Stomach smooth muscle (tissue), 2 donors: ENCODE data around the gene ITIH3.
A peak's percentile ranks its signal among the peaks of the same experiment; 100 is the strongest.

Source experiments
- H3K27ac ChIP-seq: one replicate; pipeline ENCODE4 v1.7.0; 2013; ENCODE audit warnings: mild to moderate bottlenecking, low read length, inconsistent platforms
- H3K27me3 ChIP-seq, 2 donors: one replicate each; pipeline ENCODE4 v1.7.0; 2013; ENCODE audit warnings: low read length in 2 of 2; ENCODE audit not compliant: insufficient read depth in 2 of 2, control insufficient read depth in 1 of 2
- H3K36me3 ChIP-seq, 2 donors: one replicate each; pipeline ENCODE4 v1.7.0; 2013; ENCODE audit warnings: low read length in 2 of 2; ENCODE audit not compliant: control insufficient read depth in 2 of 2, insufficient read depth in 2 of 2
- H3K4me1 ChIP-seq: one replicate; pipeline ENCODE4 v1.7.0; 2013; ENCODE audit warnings: low read length; ENCODE audit not compliant: control insufficient read depth, insufficient read depth
- H3K4me3 ChIP-seq, 2 donors: one replicate each; pipeline ENCODE4 v1.7.0; 2013; ENCODE audit warnings: low read length in 2 of 2
- H3K9ac ChIP-seq, 2 donors: one replicate each; pipeline ENCODE4 v1.7.0; 2013; ENCODE audit warnings: low read length in 2 of 2, mild to moderate bottlenecking in 1 of 2
- H3K9me3 ChIP-seq, 2 donors: one replicate each; pipeline ENCODE4 v1.7.0; 2013; ENCODE audit warnings: low read length in 2 of 2; ENCODE audit not compliant: control insufficient read depth in 2 of 2
- donor health status: healthy.
- donor health status: Pancreatic carcinoma.

Gene ITIH3

GRCh38 chr3:52846432-52846965, 51.9 kb downstream of the ITIH3 start:
- no peak overlapping the region for H3K4me3 ChIP-seq
- peaks cover 47% of the 10 kb centered on the region for H3K4me1 ChIP-seq
- peak overlapping the region; percentile 71 for H3K27ac ChIP-seq
- no peaks in the 10 kb centered on the region for H3K27me3 ChIP-seq
- H3K9me3 ChIP-seq, result no peaks in the 10 kb centered on the region
- H3K9ac ChIP-seq, result no peak overlapping the region
- peaks cover 28 to 36% of the 10 kb centered on the region in 2 donors for H3K36me3 ChIP-seq

GRCh38 chr3:52847241-52847640, 52.6 kb downstream of the ITIH3 start:
- Histone ChIP-seq H3K9ac (no peak overlapping the region), H3K36me3 (peaks cover 23 to 41% of the 10 kb centered on the region in 2 donors), H3K27ac (no peak overlapping the region), H3K27me3 (no peaks in the 10 kb centered on the region), H3K9me3 (no peaks in the 10 kb centered on the region), H3K4me3 (no peak overlapping the region), H3K4me1 (peaks cover 47% of the 10 kb centered on the region)

- peaks cover 20 to 41% of the 10 kb centered on the region in 2 donors for H3K36me3 ChIP-seq
- H3K4me1 ChIP-seq, result peaks cover 42% of the 10 kb centered on the region
These were observed 53.1 kb downstream of the ITIH3 start for GRCh38 chr3:52847726-52848125.

GRCh38 chr3:52848617-52849016, 54.0 kb downstream of the ITIH3 start:
- H3K9ac ChIP-seq, result no peak overlapping the region
- peaks cover 24 to 40% of the 10 kb centered on the region in 2 donors for H3K36me3 ChIP-seq
- no peak overlapping the region for H3K27ac ChIP-seq

More at GRCh38 chr3:52847726-52848125, 53.1 kb downstream of the ITIH3 start:
- Histone ChIP-seq H3K9ac (no peak overlapping the region), H3K9me3 (no peaks in the 10 kb centered on the region), H3K27me3 (no peaks in the 10 kb centered on the region), H3K27ac (no peak overlapping the region), H3K4me3 (no peak overlapping the region)

GRCh38 chr3:52849656-52850055, 55.1 kb downstream of the ITIH3 start:
- no peaks in the 10 kb centered on the region for H3K9me3 ChIP-seq
- no peak overlapping the region for H3K27ac ChIP-seq
- no peaks in the 10 kb centered on the region for H3K27me3 ChIP-seq
- peaks cover 24 to 43% of the 10 kb centered on the region in 2 donors for H3K36me3 ChIP-seq
- no peak overlapping the region for H3K4me3 ChIP-seq
- peaks cover 23% of the 10 kb centered on the region for H3K4me1 ChIP-seq
- no peak overlapping the region for H3K9ac ChIP-seq

More at GRCh38 chr3:52848617-52849016, 54.0 kb downstream of the ITIH3 start:
- Histone ChIP-seq H3K4me1 (peaks cover 34% of the 10 kb centered on the region), H3K9me3 (no peaks in the 10 kb centered on the region), H3K27me3 (no peaks in the 10 kb centered on the region), H3K4me3 (no peak overlapping the region)

GRCh38 chr3:52851348-52851747, 56.8 kb downstream of the ITIH3 start:
- H3K27ac ChIP-seq, result no peak overlapping the region
- H3K27me3 ChIP-seq, result no peaks in the 10 kb centered on the region
- no peaks in the 10 kb centered on the region for H3K9me3 ChIP-seq
- H3K4me3 ChIP-seq, result no peak overlapping the region
- H3K4me1 ChIP-seq, result peaks cover 9% of the 10 kb centered on the region
- H3K36me3 ChIP-seq, result peaks cover 24 to 42% of the 10 kb centered on the region in 2 donors
- H3K9ac ChIP-seq, result no peak overlapping the region

GRCh38 chr3:52852419-52852818, 57.8 kb downstream of the ITIH3 start:
- Histone ChIP-seq H3K4me1 (peaks cover 17% of the 10 kb centered on the region), H3K4me3 (no peak overlapping the region), H3K27me3 (no peaks in the 10 kb centered on the region), H3K9me3 (no peaks in the 10 kb centered on the region), H3K9ac (no peak overlapping the region), H3K27ac (no peak overlapping the region), H3K36me3 (peaks cover 24 to 34% of the 10 kb centered on the region in 2 donors)

GRCh38 chr3:52854013-52854412, 59.4 kb downstream of the ITIH3 start:
- no peak overlapping the region for H3K4me3 ChIP-seq
- H3K9ac ChIP-seq, result no peak overlapping the region
- H3K27ac ChIP-seq, result no peak overlapping the region
- H3K27me3 ChIP-seq, result no peaks in the 10 kb centered on the region
- H3K4me1 ChIP-seq, result peaks cover 21% of the 10 kb centered on the region
- H3K36me3 ChIP-seq, result peaks cover 13 to 22% of the 10 kb centered on the region in 2 donors
- no peaks in the 10 kb centered on the region for H3K9me3 ChIP-seq

GRCh38 chr3:52856666-52857065, 62.1 kb downstream of the ITIH3 start:
- peak overlapping the region; percentile 73 for H3K27ac ChIP-seq
- H3K4me1 ChIP-seq, result peaks cover 19% of the 10 kb centered on the region
- no peaks in the 10 kb centered on the region for H3K9me3 ChIP-seq
- peak overlapping the region; percentile 22 to 33 for H3K4me3 ChIP-seq
- H3K27me3 ChIP-seq, result no peaks in the 10 kb centered on the region
- H3K36me3 ChIP-seq, result peaks cover 4 to 13% of the 10 kb centered on the region in 2 donors
- no peak overlapping the region for H3K9ac ChIP-seq

GRCh38 chr3:52857133-52857532, 62.5 kb downstream of the ITIH3 start:
- Histone ChIP-seq H3K36me3 (peaks cover 4 to 9% of the 10 kb centered on the region in 2 donors), H3K9me3 (no peaks in the 10 kb centered on the region), H3K9ac (no peak overlapping the region), H3K27me3 (no peaks in the 10 kb centered on the region), H3K4me1 (peaks cover 19% of the 10 kb centered on the region), H3K27ac (peak overlapping the region; percentile 73), H3K4me3 (peak overlapping the region; percentile 22 to 33)

GRCh38 chr3:52857864-52858263, 63.3 kb downstream of the ITIH3 start:
- H3K9me3 ChIP-seq, result no peaks in the 10 kb centered on the region
- H3K4me1 ChIP-seq, result peaks cover 19% of the 10 kb centered on the region
- no peak overlapping the region for H3K27ac ChIP-seq
- H3K4me3 ChIP-seq, result no peak overlapping the region
- peaks cover 3 to 6% of the 10 kb centered on the region in 2 donors for H3K36me3 ChIP-seq
- no peak overlapping the region for H3K9ac ChIP-seq
- H3K27me3 ChIP-seq, result no peaks in the 10 kb centered on the region
